ENCODE measurements around the gene RGS7. TPM values are rescaled to one million over a fixed set of nuclear protein-coding genes. Genes with fewer than 3 reads are reported as not detected.

Gene RGS7
- total RNA-seq, 1 donor from 2014 or later = 1.9 TPM

- peaks cover 28% of the 10 kb centered on the region for H3K27me3 Mint-ChIP-seq (ENCODE audit: low read depth)
- DNase-seq (ENCODE audit: low spot score in 2 of 2, unreplicated experiment in 2 of 2) = no peak
- H3K36me3 Mint-ChIP-seq = no peaks in the 10 kb centered on the region
- no peak overlapping the region for H3K27ac Mint-ChIP-seq
- H3K9me3 Mint-ChIP-seq = no peaks in the 10 kb centered on the region
- no peak for TF ChIP-seq CTCF (IDR thresholded peaks at IDR 0.05; ENCODE audit: unreplicated experiment)
- peaks cover 7% of the 10 kb centered on the region for H3K4me1 Mint-ChIP-seq
- H3K4me3 Mint-ChIP-seq = no peak overlapping the region
Measured at GRCh38 chr1:240772131-240772530, 584.9 kb downstream of the RGS7 start.

- H3K36me3 Mint-ChIP-seq = no peaks in the 10 kb centered on the region
Measured at GRCh38 chr1:240771450-240771849, 585.6 kb downstream of the RGS7 start.

GRCh38 chr1:240768979-240769378 is 588.0 kb downstream of the RGS7 start:
- Mint-ChIP-seq H3K4me3 (no peak overlapping the region), H3K36me3 (peaks cover 6% of the 10 kb centered on the region), H3K27ac (no peak overlapping the region), H3K9me3 (peaks cover 7% of the 10 kb centered on the region), H3K4me1 (peaks cover 17% of the 10 kb centered on the region), H3K27me3 (ENCODE audit: low read depth) (peaks cover 25% of the 10 kb centered on the region)
- no peak for DNase-seq (ENCODE audit: low spot score in 2 of 2, unreplicated experiment in 2 of 2)
- no peak for TF ChIP-seq CTCF (IDR thresholded peaks at IDR 0.05; ENCODE audit: unreplicated experiment)

More at GRCh38 chr1:240771450-240771849, 585.6 kb downstream of the RGS7 start:
- H3K9me3 Mint-ChIP-seq = no peaks in the 10 kb centered on the region
- peaks cover 7% of the 10 kb centered on the region for H3K4me1 Mint-ChIP-seq
- DNase-seq (ENCODE audit: low spot score in 2 of 2, unreplicated experiment in 2 of 2) = no peak
- no peak for TF ChIP-seq CTCF (IDR thresholded peaks at IDR 0.05; ENCODE audit: unreplicated experiment)
- no peak overlapping the region for H3K4me3 Mint-ChIP-seq
- peaks cover 28% of the 10 kb centered on the region for H3K27me3 Mint-ChIP-seq (ENCODE audit: low read depth)
- H3K27ac Mint-ChIP-seq = no peak overlapping the region

GRCh38 chr1:240766831-240767230 is 590.2 kb downstream of the RGS7 start:
- Mint-ChIP-seq H3K4me3 (no peak overlapping the region), H3K27ac (no peak overlapping the region), H3K27me3 (ENCODE audit: low read depth) (peaks cover 20% of the 10 kb centered on the region), H3K9me3 (peaks cover 7% of the 10 kb centered on the region), H3K36me3 (peaks cover 6% of the 10 kb centered on the region), H3K4me1 (peaks cover 17% of the 10 kb centered on the region)
- DNase-seq (ENCODE audit: low spot score in 2 of 2, unreplicated experiment in 2 of 2) = no peak
- TF ChIP-seq CTCF (IDR thresholded peaks at IDR 0.05; ENCODE audit: unreplicated experiment) = no peak

- H3K9me3 Mint-ChIP-seq = peaks cover 7% of the 10 kb centered on the region
- peaks cover 13% of the 10 kb centered on the region for H3K27me3 Mint-ChIP-seq (ENCODE audit: low read depth)
- no peak for TF ChIP-seq CTCF (IDR thresholded peaks at IDR 0.05; ENCODE audit: unreplicated experiment)
- H3K4me3 Mint-ChIP-seq = no peak overlapping the region
- H3K27ac Mint-ChIP-seq = peak overlapping the region; percentile 33
- DNase-seq (ENCODE audit: low spot score in 2 of 2, unreplicated experiment in 2 of 2) = no peak
- H3K4me1 Mint-ChIP-seq = peaks cover 17% of the 10 kb centered on the region
- peaks cover 6% of the 10 kb centered on the region for H3K36me3 Mint-ChIP-seq
Measured at GRCh38 chr1:240765732-240766363, 591.2 kb downstream of the RGS7 start.

Data from mesothelial cell of epicardium (in vitro differentiated cells).